GM12878 (cell line): Measurements from ENCODE around the gene SHC2. TPM values are rescaled to one million over a fixed set of nuclear protein-coding genes. Genes with fewer than 3 reads are reported as not detected.

Source experiments
- ATAC-seq: fragments of 200-7000 bp; cut with Tn5 transposase; 3 replicates; pipeline ENCODE4 v1.9.1; 2020; ENCODE audit warnings: mild to moderate bottlenecking, moderate library complexity
- BruUV-seq: library from RNA; stranded (reverse); fragments of 400-500 nt; replicated peaks from 2 replicates; lab custom pipeline; 2021; lab: Mats Ljungman, UMichigan
- CTCF ChIA-PET: fragments of 300-600 bp; sonication (Branson Sonifier 250); formaldehyde crosslinking; extraction: SDS; loops from one replicate; lab custom pipeline; 2021; ENCODE audit warnings: inconsistent platforms; lab: Yijun Ruan, JAX
- POLR2A ChIA-PET: fragments of 350-600 bp; formaldehyde crosslinking; extraction: SDS; loops from one replicate; lab custom pipeline; 2021; ENCODE audit warnings: inconsistent platforms; lab: Charles Lee
- RAD21 ChIA-PET: fragments of 300-600 bp; sonication (Branson Sonifier 250); formaldehyde crosslinking; loops from one replicate; lab custom pipeline; 2023; ENCODE audit warnings: antibody characterized with exemption; ENCODE audit not compliant: unreplicated experiment; lab: Charles Lee
- SMC1A ChIA-PET: fragments of 300-600 bp; sonication (Branson Sonifier 250); formaldehyde crosslinking; loops from one replicate; lab custom pipeline; 2023; ENCODE audit not compliant: unreplicated experiment, uncharacterized antibody; lab: Charles Lee
- DNase-seq: peaks from one replicate; pipeline ENCODE4 v3.0.0-alpha.2; 2011; ENCODE audit warnings: low read depth, low spot score
- FAIRE-seq: peaks from 3 replicates; lab custom pipeline; 2011; peaks lifted over from hg19 to GRCh38; lab: Jason Lieb, UNC
- H2AFZ ChIP-seq: 2 replicates; pipeline ENCODE4 v1.6.0; 2011; ENCODE audit warnings: low read depth, low read length, control low read depth; ENCODE audit not compliant: control insufficient read depth
- H3K27ac ChIP-seq: 2 replicates; pipeline ENCODE4 v1.5.1; 2011; ENCODE audit warnings: control low read depth; ENCODE audit not compliant: control insufficient read depth, insufficient read depth
- H3K27me3 ChIP-seq, 2 experiments: replicated peaks in 1 of 2; 2 replicates each; pipeline versions ENCODE4 v1.6.0 to v1.6.1; 2011; ENCODE audit warnings: low read length in 1 of 2; ENCODE audit not compliant: control insufficient read depth in 2 of 2, insufficient read depth in 2 of 2
- H3K36me3 ChIP-seq, 2 experiments: 2 replicates each; pipeline ENCODE4 v1.5.1; 2011; ENCODE audit warnings: low read length in 1 of 2; ENCODE audit not compliant: control insufficient read depth in 2 of 2, insufficient read depth in 2 of 2
- H3K4me1 ChIP-seq: 2 replicates; pipeline ENCODE4 v1.6.1; 2011; ENCODE audit warnings: mild to moderate bottlenecking, low read length, moderate library complexity, mixed read lengths; ENCODE audit not compliant: control insufficient read depth, insufficient read depth
- H3K4me2 ChIP-seq: 2 replicates; pipeline ENCODE4 v1.6.0; 2011; ENCODE audit warnings: control low read depth; ENCODE audit not compliant: control insufficient read depth, insufficient read depth
- H3K4me3 ChIP-seq: fragments of 200-600 bp; sonication (generic); 2 replicates; pipeline ENCODE4 v1.5.1; 2016
- H3K79me2 ChIP-seq: 2 replicates; pipeline ENCODE4 v1.6.0; 2011; ENCODE audit warnings: low read length; ENCODE audit not compliant: control insufficient read depth, insufficient read depth
- H3K9ac ChIP-seq: 2 replicates; pipeline ENCODE4 v1.8.0; 2011; ENCODE audit warnings: low read length, control low read depth, mixed read lengths; ENCODE audit not compliant: control insufficient read depth, insufficient read depth
- H3K9me3 ChIP-seq: replicated peaks from 3 replicates; pipeline ENCODE4 v1.5.1; 2011; ENCODE audit warnings: mild to moderate bottlenecking, low read length; ENCODE audit not compliant: control insufficient read depth, insufficient read depth
- H4K20me1 ChIP-seq: 2 replicates; pipeline ENCODE4 v1.6.0; 2011; ENCODE audit not compliant: control insufficient read depth, insufficient read depth
- ATF2 ChIP-seq: IDR thresholded peaks from 2 replicates; pipeline ENCODE4 v1.6.1; 2012; ENCODE audit warnings: low read length, inconsistent platforms
- BCL3 ChIP-seq: IDR thresholded peaks from 2 replicates; pipeline ENCODE4 v1.6.1; 2011; ENCODE audit warnings: borderline replicate concordance, low read depth, mild to moderate bottlenecking, moderate library complexity, low read length; ENCODE audit not compliant: insufficient read depth, poor library complexity, severe bottlenecking
- POU2F2 ChIP-seq: IDR thresholded peaks from 3 replicates; pipeline ENCODE4 v1.6.1; 2011; ENCODE audit warnings: low read depth, mild to moderate bottlenecking, low read length, borderline replicate concordance
- RB1 ChIP-seq: fragments of 450-650 bp; formaldehyde crosslinking; IDR thresholded peaks from 2 replicates; pipeline ENCODE4 v1.6.1; 2017; ENCODE audit warnings: mild to moderate bottlenecking, borderline replicate concordance
- SMAD5 ChIP-seq: IDR thresholded peaks from 2 replicates; pipeline ENCODE4 v1.6.1; 2016; ENCODE audit warnings: antibody characterized with exemption, low read depth
- WGBS: methylation state at CpG from one replicate; pipeline ENCODE4 v1.1.6; 2016; ENCODE audit warnings: low lambda C conversion rate; ENCODE audit not compliant: insufficient replicate concordance, insufficient coverage; ENCODE audit errors: missing lambda C conversion rate; 5-methylcytosine and 5-hydroxymethylcytosine counted together
- in situ Hi-C: fragments of 300-500 bp; cut with MboI; formaldehyde crosslinking; loops from 9 replicates; pipeline ENCODE4 v1.14.3; 2018; ENCODE audit warnings: mixed read lengths
- intact Hi-C: fragments of 100-400 bp; cut with micrococcal nuclease; formaldehyde crosslinking; loops from one replicate; pipeline ENCODE4 v1.14.2; 2022; ENCODE audit not compliant: unreplicated experiment
- polyA plus RNA-seq, 11 experiments: library from polyadenylated mRNA; depleted of rRNA in 4 of 11; unstranded in 6 of 11; stranded (reverse) in 5 of 11; fragments of >200 nt; fragmentation: Nextera tagmentation in 4 of 11; fragmentation: Illumina TruSeq in 1 of 11; extraction: Ambion mirVana in 4 of 11; extraction: Trizol in 1 of 11; gene quantifications; 1 replicate in 1 of 11; 2 replicates in 10 of 11; pipeline versions ENCODE4 v1.2.1 to v1.2.3, GENCODE V29; 2011 to 2016; ENCODE audit warnings: inconsistent platforms in 2 of 11, missing spikeins in 2 of 11, low read depth in 1 of 11
- total RNA-seq, 4 experiments: library from RNA; depleted of rRNA in 3 of 4; stranded (reverse); fragments of >200 nt in 3 of 4; fragmentation: Illumina TruSeq in 1 of 4; extraction: Trizol in 1 of 4; gene quantifications; 2 replicates each; pipeline versions ENCODE4 v1.2.1 to v1.2.3, GENCODE V29; 2013 to 2021
- TF ChIP-seq, protein P1 (sequence below): fragments of 450-650 bp; IDR thresholded peaks from 2 replicates; pipeline ENCODE4 v1.6.1; 2017; ENCODE audit warnings: antibody characterized with exemption, mild to moderate bottlenecking, moderate library complexity

The SHC2 gene
- total and polyA plus RNA-seq, 10 of the 15 experiments (the other 5 are each of a cell fraction or from before 2014, with no cell fraction given) = 0.08 TPM; not detected in 9

GRCh38 chr19:491146-491741, 30.4 kb upstream of the SHC2 start:
- CTCF ChIA-PET = interaction anchor here (1.7 to 1.8 kb wide), 2 partner anchors 15 to 19 kb away, joined by 5 to 6 read pairs; no protein-coding TSS in a partner anchor
- no peak for ATAC-seq
- no peaks in the 10 kb centered on the region; the same call in 2 of the 3 replicates for H3K9me3 ChIP-seq
- TF ChIP-seq POU2F2 (no peak), BCL3 (peak; percentile 65), RB1 (no peak), ATF2 (no peak), SMAD5 (no peak)
- TF ChIP-seq, protein P1, sequence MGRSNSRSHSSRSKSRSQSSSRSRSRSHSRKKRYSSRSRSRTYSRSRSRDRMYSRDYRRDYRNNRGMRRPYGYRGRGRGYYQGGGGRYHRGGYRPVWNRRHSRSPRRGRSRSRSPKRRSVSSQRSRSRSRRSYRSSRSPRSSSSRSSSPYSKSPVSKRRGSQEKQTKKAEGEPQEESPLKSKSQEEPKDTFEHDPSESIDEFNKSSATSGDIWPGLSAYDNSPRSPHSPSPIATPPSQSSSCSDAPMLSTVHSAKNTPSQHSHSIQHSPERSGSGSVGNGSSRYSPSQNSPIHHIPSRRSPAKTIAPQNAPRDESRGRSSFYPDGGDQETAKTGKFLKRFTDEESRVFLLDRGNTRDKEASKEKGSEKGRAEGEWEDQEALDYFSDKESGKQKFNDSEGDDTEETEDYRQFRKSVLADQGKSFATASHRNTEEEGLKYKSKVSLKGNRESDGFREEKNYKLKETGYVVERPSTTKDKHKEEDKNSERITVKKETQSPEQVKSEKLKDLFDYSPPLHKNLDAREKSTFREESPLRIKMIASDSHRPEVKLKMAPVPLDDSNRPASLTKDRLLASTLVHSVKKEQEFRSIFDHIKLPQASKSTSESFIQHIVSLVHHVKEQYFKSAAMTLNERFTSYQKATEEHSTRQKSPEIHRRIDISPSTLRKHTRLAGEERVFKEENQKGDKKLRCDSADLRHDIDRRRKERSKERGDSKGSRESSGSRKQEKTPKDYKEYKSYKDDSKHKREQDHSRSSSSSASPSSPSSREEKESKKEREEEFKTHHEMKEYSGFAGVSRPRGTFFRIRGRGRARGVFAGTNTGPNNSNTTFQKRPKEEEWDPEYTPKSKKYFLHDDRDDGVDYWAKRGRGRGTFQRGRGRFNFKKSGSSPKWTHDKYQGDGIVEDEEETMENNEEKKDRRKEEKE = no peak
- TF ChIP-seq, all 136 proteins: peak for 1
- in situ Hi-C loops = no loop called here
- Histone ChIP-seq H4K20me1 (no peaks in the 10 kb centered on the region), H3K79me2 (no peaks in the 10 kb centered on the region), H3K4me2 (no peak overlapping the region), H3K9ac (no peak overlapping the region), H3K27ac (no peak overlapping the region), H3K4me1 (no peaks in the 10 kb centered on the region; the same call in 1 of the 2 replicates), H3K36me3 (no peaks in the 10 kb centered on the region), H2AFZ (no peak overlapping the region), H3K4me3 (no peak overlapping the region), H3K27me3 (no peaks in the 10 kb centered on the region)
- intact Hi-C loops = no loop called here
- no TSS peak for BruUV-seq
- POLR2A ChIA-PET = interaction anchor here (1.0 kb wide), 1 partner anchor 20 kb away, joined by 3 read pairs; no protein-coding TSS in a partner anchor
- no peak for FAIRE-seq
- 92% methylated on average over 27 of the region's 32 CpGs for WGBS
- SMC1A ChIA-PET = interaction anchor here (1.4 to 1.5 kb wide), 2 partner anchors 15 to 19 kb away, joined by 3 to 4 read pairs; no protein-coding TSS in a partner anchor
- RAD21 ChIA-PET = interaction anchor here (1.3 kb wide), 1 partner anchor 15 kb away, joined by 5 read pairs; no protein-coding TSS in a partner anchor
- DNase-seq = no peak
